GM12878 (cell line): ENCODE results near the gene BCL11A. TPM values are rescaled to one million over a fixed set of nuclear protein-coding genes. Genes with fewer than 3 reads are reported as not detected.

Source experiments
- ATF2 ChIP-seq: IDR thresholded peaks from 2 replicates; pipeline ENCODE4 v1.6.1; 2012; ENCODE audit warnings: low read length, inconsistent platforms
- ATF7 ChIP-seq: fragments of 450-650 bp; IDR thresholded peaks from 2 replicates; pipeline ENCODE4 v1.6.1; 2016; ENCODE audit warnings: low read depth, mild to moderate bottlenecking
- BCL11A ChIP-seq: IDR thresholded peaks from 2 replicates; pipeline ENCODE4 v1.6.1; 2011; ENCODE audit warnings: low read depth, low read length
- BCL3 ChIP-seq: IDR thresholded peaks from 2 replicates; pipeline ENCODE4 v1.6.1; 2011; ENCODE audit warnings: borderline replicate concordance, low read depth, mild to moderate bottlenecking, moderate library complexity, low read length; ENCODE audit not compliant: insufficient read depth, poor library complexity, severe bottlenecking
- CBX5 ChIP-seq: sonication (generic); IDR thresholded peaks from 2 replicates; pipeline ENCODE4 v1.6.1; 2016; ENCODE audit warnings: low read depth, moderate library complexity, mild to moderate bottlenecking, inconsistent platforms
- CREM ChIP-seq: IDR thresholded peaks from 2 replicates; pipeline ENCODE4 v1.6.1; 2014; ENCODE audit warnings: antibody characterized with exemption, low read depth
- DPF2 ChIP-seq: fragments of 450-650 bp; IDR thresholded peaks from 2 replicates; pipeline ENCODE4 v1.6.1; 2017; ENCODE audit warnings: mild to moderate bottlenecking
- GABPA ChIP-seq: IDR thresholded peaks from 2 replicates; pipeline ENCODE4 v1.6.1; 2014; ENCODE audit warnings: antibody characterized with exemption, low read depth, mild to moderate bottlenecking, inconsistent platforms
- HDAC2 ChIP-seq: fragments of 200-600 bp; sonication (generic); IDR thresholded peaks from 2 replicates; pipeline ENCODE4 v1.6.1; 2017
- IKZF2 ChIP-seq, 2 experiments: fragments of 450-650 bp; IDR thresholded peaks; 2 replicates each; pipeline ENCODE4 v1.6.1; 2017; ENCODE audit warnings: mild to moderate bottlenecking in 2 of 2, moderate library complexity in 2 of 2
- IRF4 ChIP-seq: IDR thresholded peaks from 2 replicates; pipeline ENCODE4 v1.6.1; 2011; ENCODE audit warnings: low read depth, low read length
- JUNB ChIP-seq: IDR thresholded peaks from 2 replicates; pipeline ENCODE4 v1.6.1; 2016; ENCODE audit warnings: antibody characterized with exemption, mild to moderate bottlenecking
- MEF2B ChIP-seq: fragments of 450-650 bp; IDR thresholded peaks from 2 replicates; pipeline ENCODE4 v1.6.1; 2018; ENCODE audit warnings: mild to moderate bottlenecking, moderate library complexity; ENCODE audit not compliant: partially characterized antibody, poor library complexity, severe bottlenecking
- MTA3 ChIP-seq: IDR thresholded peaks from 2 replicates; pipeline ENCODE4 v1.6.1; 2012; ENCODE audit warnings: low read length, inconsistent platforms, borderline replicate concordance
- NR2C1 ChIP-seq: fragments of 450-650 bp; IDR thresholded peaks from 2 replicates; pipeline ENCODE4 v1.6.1; 2017; ENCODE audit warnings: antibody characterized with exemption, mild to moderate bottlenecking, moderate library complexity
- NR2C2 ChIP-seq: IDR thresholded peaks from 2 replicates; pipeline ENCODE4 v1.6.1; 2011; ENCODE audit warnings: borderline replicate concordance, low read depth; ENCODE audit not compliant: control insufficient read depth, insufficient read length
- NRF1 ChIP-seq: conservative IDR thresholded peaks from 2 replicates; pipeline ENCODE4 v1.6.1; 2011; ENCODE audit warnings: mild to moderate bottlenecking, low read depth, low read length, improper control_type of control experiment
- PKNOX1 ChIP-seq: fragments of 450-650 bp; IDR thresholded peaks from 2 replicates; pipeline ENCODE4 v1.6.1; 2016; ENCODE audit warnings: mild to moderate bottlenecking
- PML ChIP-seq: IDR thresholded peaks from 2 replicates; pipeline ENCODE4 v1.6.1; 2012; ENCODE audit warnings: low read length, inconsistent platforms
- SIN3A ChIP-seq: IDR thresholded peaks from 2 replicates; pipeline ENCODE4 v1.6.1; 2012; ENCODE audit warnings: low read depth, low read length, improper control_type of control experiment
- SPI1 ChIP-seq: IDR thresholded peaks from 2 replicates; pipeline ENCODE4 v1.6.1; 2011; ENCODE audit warnings: low read depth, mild to moderate bottlenecking, low read length, moderate library complexity, borderline replicate concordance; ENCODE audit not compliant: insufficient read depth
- STAT3 ChIP-seq: IDR thresholded peaks from 2 replicates; pipeline ENCODE4 v1.6.1; 2011; ENCODE audit warnings: low read depth, low read length, improper control_type of control experiment
- TBL1XR1 ChIP-seq: IDR thresholded peaks from 2 replicates; pipeline ENCODE4 v1.6.1; 2012; ENCODE audit warnings: low read depth, low read length, improper control_type of control experiment
- TCF12 ChIP-seq: IDR thresholded peaks from 2 replicates; pipeline ENCODE4 v1.6.1; 2011; ENCODE audit warnings: low read depth, mild to moderate bottlenecking, low read length
- TCF7 ChIP-seq: IDR thresholded peaks from 2 replicates; pipeline ENCODE4 v1.6.1; 2014; ENCODE audit warnings: antibody characterized with exemption, borderline replicate concordance
- ZNF384 ChIP-seq: IDR thresholded peaks from 2 replicates; pipeline ENCODE4 v1.6.1; 2012; ENCODE audit warnings: low read depth, mild to moderate bottlenecking, low read length, improper control_type of control experiment, borderline replicate concordance
- ZSCAN29 ChIP-seq: fragments of 450-650 bp; IDR thresholded peaks from 2 replicates; pipeline ENCODE4 v1.6.1; 2017; ENCODE audit warnings: mild to moderate bottlenecking, moderate library complexity
- polyA plus RNA-seq, 11 experiments: library from polyadenylated mRNA; depleted of rRNA in 4 of 11; unstranded in 6 of 11; stranded (reverse) in 5 of 11; fragments of >200 nt; fragmentation: Nextera tagmentation in 4 of 11; fragmentation: Illumina TruSeq in 1 of 11; extraction: Ambion mirVana in 4 of 11; extraction: Trizol in 1 of 11; gene quantifications; 1 replicate in 1 of 11; 2 replicates in 10 of 11; pipeline versions ENCODE4 v1.2.1 to v1.2.3, GENCODE V29; 2011 to 2016; ENCODE audit warnings: inconsistent platforms in 2 of 11, missing spikeins in 2 of 11, low read depth in 1 of 11
- total RNA-seq, 4 experiments: library from RNA; depleted of rRNA in 3 of 4; stranded (reverse); fragments of >200 nt in 3 of 4; fragmentation: Illumina TruSeq in 1 of 4; extraction: Trizol in 1 of 4; gene quantifications; 2 replicates each; pipeline versions ENCODE4 v1.2.1 to v1.2.3, GENCODE V29; 2013 to 2021
- TF ChIP-seq, protein P1 (sequence below): fragments of 450-650 bp; conservative IDR thresholded peaks from 2 replicates; pipeline ENCODE4 v1.6.1; 2017; ENCODE audit warnings: mild to moderate bottlenecking, moderate library complexity

BCL11A gene
- total and polyA plus RNA-seq, 10 of the 15 experiments (the other 5 are each of a cell fraction or from before 2014, with no cell fraction given): 7.5 to 26.6 (median 11.1) TPM; not detected in 1

DNA sequence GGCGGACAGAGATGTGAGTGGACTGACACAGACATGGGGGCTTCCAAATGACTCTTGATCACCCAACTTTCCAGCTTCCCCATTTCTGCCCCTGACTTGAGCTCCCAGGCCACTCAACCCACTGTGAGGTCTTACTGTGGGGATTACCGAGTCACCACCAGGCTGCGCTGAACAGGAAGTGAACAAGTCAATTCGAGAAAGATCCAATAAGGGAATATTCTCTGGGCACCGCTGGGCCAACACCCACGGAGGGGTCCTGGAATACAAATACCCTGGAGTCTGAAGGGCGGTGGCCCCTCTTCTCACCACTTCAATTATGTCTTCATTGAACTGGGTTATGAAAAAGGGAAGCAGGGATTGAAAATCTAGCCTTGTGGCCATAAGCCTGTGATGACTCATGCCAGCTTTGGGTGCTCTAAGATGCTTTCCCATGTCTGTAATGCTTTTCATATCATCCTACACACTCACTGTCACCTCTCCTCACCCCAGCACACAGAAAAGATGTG, 37.7 kb downstream of the BCL11A start (continued):
- TF ChIP-seq, protein P1, sequence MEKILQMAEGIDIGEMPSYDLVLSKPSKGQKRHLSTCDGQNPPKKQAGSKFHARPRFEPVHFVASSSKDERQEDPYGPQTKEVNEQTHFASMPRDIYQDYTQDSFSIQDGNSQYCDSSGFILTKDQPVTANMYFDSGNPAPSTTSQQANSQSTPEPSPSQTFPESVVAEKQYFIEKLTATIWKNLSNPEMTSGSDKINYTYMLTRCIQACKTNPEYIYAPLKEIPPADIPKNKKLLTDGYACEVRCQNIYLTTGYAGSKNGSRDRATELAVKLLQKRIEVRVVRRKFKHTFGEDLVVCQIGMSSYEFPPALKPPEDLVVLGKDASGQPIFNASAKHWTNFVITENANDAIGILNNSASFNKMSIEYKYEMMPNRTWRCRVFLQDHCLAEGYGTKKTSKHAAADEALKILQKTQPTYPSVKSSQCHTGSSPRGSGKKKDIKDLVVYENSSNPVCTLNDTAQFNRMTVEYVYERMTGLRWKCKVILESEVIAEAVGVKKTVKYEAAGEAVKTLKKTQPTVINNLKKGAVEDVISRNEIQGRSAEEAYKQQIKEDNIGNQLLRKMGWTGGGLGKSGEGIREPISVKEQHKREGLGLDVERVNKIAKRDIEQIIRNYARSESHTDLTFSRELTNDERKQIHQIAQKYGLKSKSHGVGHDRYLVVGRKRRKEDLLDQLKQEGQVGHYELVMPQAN: no peak
- TF ChIP-seq ATF2 (peak; percentile 93), SIN3A (no peak), PML (peak; percentile 61; the same call in 1 of the 2 replicates), MEF2B (peak; percentile 31), NRF1 (no peak), HDAC2 (no peak), BCL3 (peak; percentile 56), SPI1 (peak; percentile 90), NR2C2 (no peak), TCF12 (0 out of 2 replicates have a peak, but pooled peaks have one; percentile 25), BCL11A (peak; percentile 74; the same call in 1 of the 2 replicates), STAT3 (no peak), CREM (no peak; the same call in 1 of the 2 replicates), IKZF2 (IDR thresholded peaks at IDR 0.05) (peak; percentile 98), TBL1XR1 (no peak), ZSCAN29 (no peak), PKNOX1 (no peak), ZNF384 (no peak), JUNB (peak; percentile 90), TCF7 (0 out of 2 replicates have a peak, but pooled peaks have one; percentile 63), ATF7 (peak; percentile 58; the same call in 1 of the 2 replicates), NR2C1 (no peak), IRF4 (peak; percentile 83; the same call in 1 of the 2 replicates), CBX5 (0 out of 2 replicates have a peak, but pooled peaks have one; percentile 49), DPF2 (peak; percentile 92), MTA3 (peak; percentile 96; the same call in 1 of the 2 replicates), GABPA (0 out of 2 replicates have a peak, but pooled peaks have one; percentile 62)
